Measurements from ENCODE around the gene GPR87. TPM values are rescaled to one million over a fixed set of nuclear protein-coding genes. Genes with fewer than 3 reads are reported as not detected.

GPR87 gene
- total and polyA plus RNA-seq, 12 donors, result not detected

GRCh38 chr3:151318991-151319390, 2.4 kb upstream of the GPR87 start:
- intact Hi-C loops (cut with DNase I), result no loop called here
- 79 to 88% (median 85%) methylated on average over 7 of the region's 7 CpGs for WGBS, 4 donors

GRCh38 chr3:151318313-151318712, 1.7 kb upstream of the GPR87 start:
- no peak for DNase-seq
- H3K36me3 ChIP-seq (replicated peaks in 1 of 2), result no peaks in the 10 kb centered on the region
- TF ChIP-seq POLR2A (IDR thresholded peaks at IDR 0.05), result no peak
- no peak for TF ChIP-seq CTCF (IDR thresholded peaks at IDR 0.05)
- intact Hi-C loops (cut with DNase I), result no loop called here
- H3K27ac ChIP-seq, result peak overlapping the region in 1 of 5 donors; percentile 2
- peaks cover 8 to 22% of the 10 kb centered on the region in 2 donors for H3K4me1 ChIP-seq (replicated peaks in 1 of 2)
- no peaks in the 10 kb centered on the region for H3K27me3 ChIP-seq
- H3K4me3 ChIP-seq, result no peak overlapping the region
- no peaks in the 10 kb centered on the region for H3K9me3 ChIP-seq (replicated peaks in 1 of 3)

More at GRCh38 chr3:151318991-151319390, 2.4 kb upstream of the GPR87 start:
- TF ChIP-seq POLR2A (IDR thresholded peaks at IDR 0.05), result no peak
- no peak for TF ChIP-seq CTCF (IDR thresholded peaks at IDR 0.05)
- H3K27me3 ChIP-seq, result no peaks in the 10 kb centered on the region
- H3K4me3 ChIP-seq, result no peak overlapping the region
- DNase-seq, result no peak
- no peaks in the 10 kb centered on the region for H3K36me3 ChIP-seq (replicated peaks in 1 of 2)
- H3K27ac ChIP-seq, result peak overlapping the region in 1 of 5 donors; percentile 2
- peaks cover 8 to 22% of the 10 kb centered on the region in 2 donors for H3K4me1 ChIP-seq (replicated peaks in 1 of 2)
- H3K9me3 ChIP-seq (replicated peaks in 1 of 3), result no peaks in the 10 kb centered on the region

- 91 to 93% (median 92%) methylated on average over 2 of the region's 2 CpGs for WGBS, 4 donors
- TF ChIP-seq POLR2A (IDR thresholded peaks at IDR 0.05) (no peak), CTCF (IDR thresholded peaks at IDR 0.05) (no peak)
- Histone ChIP-seq H3K27ac (no peak overlapping the region), H3K9me3 (replicated peaks in 1 of 3) (no peaks in the 10 kb centered on the region), H3K27me3 (no peaks in the 10 kb centered on the region), H3K36me3 (replicated peaks in 1 of 2) (no peaks in the 10 kb centered on the region), H3K4me3 (no peak overlapping the region), H3K4me1 (replicated peaks in 1 of 2) (peaks cover 8 to 22% of the 10 kb centered on the region in 2 donors)
- no peak for DNase-seq
- intact Hi-C loops (cut with DNase I), result no loop called here
These were observed 774 bp downstream of the GPR87 start for GRCh38 chr3:151315846-151316245.

GRCh38 chr3:151315136-151315535, 1.5 kb downstream of the GPR87 start:
- Histone ChIP-seq H3K27me3 (no peaks in the 10 kb centered on the region), H3K36me3 (replicated peaks in 1 of 2) (no peaks in the 10 kb centered on the region), H3K4me3 (no peak overlapping the region), H3K9me3 (replicated peaks in 1 of 3) (no peaks in the 10 kb centered on the region), H3K27ac (no peak overlapping the region), H3K4me1 (replicated peaks in 1 of 2) (peaks cover 6 to 22% of the 10 kb centered on the region in 2 donors)
- intact Hi-C loops (cut with DNase I), result no loop called here
- 66 to 92% (median 91%) methylated on average over 2 of the region's 2 CpGs for WGBS, 4 donors
- DNase-seq, result no peak
- TF ChIP-seq POLR2A (IDR thresholded peaks at IDR 0.05) (no peak), CTCF (IDR thresholded peaks at IDR 0.05) (no peak)

Data from adrenal gland (tissue), 12 donors.